GM19023 (cell line): Measurements from ENCODE around the gene JPH3.

Source experiments
- ATAC-seq: cut with Tn5 transposase; IDR thresholded peaks from one replicate; pipeline ENCODE4 v1.9.1; 2021; ENCODE audit warnings: mild to moderate bottlenecking, moderate library complexity; ENCODE audit not compliant: unreplicated experiment

Gene JPH3

GRCh38 chr16:87692756-87693155 lies 90.4 kb downstream of the JPH3 start:
- no peak for ATAC-seq

GRCh38 chr16:87693827-87694226 lies 91.5 kb downstream of the JPH3 start:
- no peak for ATAC-seq

- ATAC-seq: no peak
These were observed 92.3 kb downstream of the JPH3 start for GRCh38 chr16:87694441-87695125.

GRCh38 chr16:87695534-87695933 lies 93.2 kb downstream of the JPH3 start:
- ATAC-seq: no peak

GRCh38 chr16:87696726-87697125 lies 94.4 kb downstream of the JPH3 start:
- no peak for ATAC-seq

- ATAC-seq: no peak
These were observed 94.9 kb downstream of the JPH3 start for GRCh38 chr16:87697256-87697655.

GRCh38 chr16:87697792-87698191 lies 95.5 kb downstream of the JPH3 start:
- no peak for ATAC-seq

- no peak for ATAC-seq
These were observed 95.9 kb downstream of the JPH3 start for GRCh38 chr16:87698241-87698640.

GRCh38 chr16:87698676-87699199 lies 96.4 kb downstream of the JPH3 start:
- no peak for ATAC-seq

- no peak for ATAC-seq
These were observed 98.2 kb downstream of the JPH3 start for GRCh38 chr16:87700406-87701077.

- no peak for ATAC-seq
These were observed 98.8 kb downstream of the JPH3 start for GRCh38 chr16:87701078-87701460.

GRCh38 chr16:87701505-87701921 lies 99.2 kb downstream of the JPH3 start:
- ATAC-seq: no peak

- ATAC-seq: peak; percentile 41
These were observed 100.1 kb downstream of the JPH3 start for GRCh38 chr16:87702325-87702811.

GRCh38 chr16:87703071-87703470 lies 100.8 kb downstream of the JPH3 start:
- no peak for ATAC-seq

- ATAC-seq: no peak
These were observed 101.6 kb downstream of the JPH3 start for GRCh38 chr16:87703835-87704375.

GRCh38 chr16:87704754-87705353 lies 102.5 kb downstream of the JPH3 start:
- ATAC-seq: no peak

GRCh38 chr16:87705771-87706277 lies 103.5 kb downstream of the JPH3 start:
- ATAC-seq: no peak

- ATAC-seq: no peak
These were observed 104.1 kb downstream of the JPH3 start for GRCh38 chr16:87706278-87707000.

GRCh38 chr16:87707097-87707496 lies 104.8 kb downstream of the JPH3 start:
- ATAC-seq: no peak

GRCh38 chr16:87707714-87708580 lies 105.6 kb downstream of the JPH3 start:
- no peak for ATAC-seq
